ENCODE data around the gene NKX2-4.

Gene NKX2-4

GRCh38 chr20:21393166-21393565 is 4.2 kb downstream of the NKX2-4 start:
- TF ChIP-seq, protein P1, sequence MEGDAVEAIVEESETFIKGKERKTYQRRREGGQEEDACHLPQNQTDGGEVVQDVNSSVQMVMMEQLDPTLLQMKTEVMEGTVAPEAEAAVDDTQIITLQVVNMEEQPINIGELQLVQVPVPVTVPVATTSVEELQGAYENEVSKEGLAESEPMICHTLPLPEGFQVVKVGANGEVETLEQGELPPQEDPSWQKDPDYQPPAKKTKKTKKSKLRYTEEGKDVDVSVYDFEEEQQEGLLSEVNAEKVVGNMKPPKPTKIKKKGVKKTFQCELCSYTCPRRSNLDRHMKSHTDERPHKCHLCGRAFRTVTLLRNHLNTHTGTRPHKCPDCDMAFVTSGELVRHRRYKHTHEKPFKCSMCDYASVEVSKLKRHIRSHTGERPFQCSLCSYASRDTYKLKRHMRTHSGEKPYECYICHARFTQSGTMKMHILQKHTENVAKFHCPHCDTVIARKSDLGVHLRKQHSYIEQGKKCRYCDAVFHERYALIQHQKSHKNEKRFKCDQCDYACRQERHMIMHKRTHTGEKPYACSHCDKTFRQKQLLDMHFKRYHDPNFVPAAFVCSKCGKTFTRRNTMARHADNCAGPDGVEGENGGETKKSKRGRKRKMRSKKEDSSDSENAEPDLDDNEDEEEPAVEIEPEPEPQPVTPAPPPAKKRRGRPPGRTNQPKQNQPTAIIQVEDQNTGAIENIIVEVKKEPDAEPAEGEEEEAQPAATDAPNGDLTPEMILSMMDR (IDR thresholded peaks at IDR 0.05): no peak
- TF ChIP-seq ZFX (IDR thresholded peaks at IDR 0.05; ENCODE audit: borderline replicate concordance): no peak
- no peak overlapping the region for H3K27ac ChIP-seq

DNA sequence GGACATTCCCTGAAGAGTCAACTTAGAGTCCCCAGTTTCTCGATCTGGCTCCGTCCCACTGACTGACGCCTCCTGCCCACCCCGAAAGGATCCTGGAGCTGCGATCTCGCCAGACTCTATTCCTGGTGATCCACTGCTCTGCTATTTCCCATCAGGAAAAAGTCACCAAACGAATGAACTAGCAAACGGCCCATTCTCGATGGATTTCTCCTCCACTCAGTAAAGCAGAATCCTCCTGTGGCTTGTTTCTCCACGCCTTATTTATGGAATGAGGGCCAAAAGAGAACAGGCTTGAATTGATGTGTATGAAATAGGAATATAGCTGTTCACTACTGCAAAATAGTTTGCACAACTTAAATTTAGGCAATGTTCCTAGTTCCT is 5.4 kb downstream of the NKX2-4 start:
- H3K27ac ChIP-seq: no peak overlapping the region
- TF ChIP-seq, protein P1 (IDR thresholded peaks at IDR 0.05): no peak
- TF ChIP-seq ZFX (IDR thresholded peaks at IDR 0.05; ENCODE audit: borderline replicate concordance): no peak

GRCh38 chr20:21391185-21391971 is 5.9 kb downstream of the NKX2-4 start:
- TF ChIP-seq, protein P1 (IDR thresholded peaks at IDR 0.05): no peak
- no peak overlapping the region for H3K27ac ChIP-seq

GRCh38 chr20:21390768-21391167 is 6.6 kb downstream of the NKX2-4 start:
- no peak overlapping the region for H3K27ac ChIP-seq
- TF ChIP-seq, protein P1 (IDR thresholded peaks at IDR 0.05): no peak
- TF ChIP-seq ZFX (IDR thresholded peaks at IDR 0.05; ENCODE audit: borderline replicate concordance): no peak

GRCh38 chr20:21389368-21389767 is 8.0 kb downstream of the NKX2-4 start:
- TF ChIP-seq ZFX (IDR thresholded peaks at IDR 0.05; ENCODE audit: borderline replicate concordance): no peak
- TF ChIP-seq, protein P1 (IDR thresholded peaks at IDR 0.05): no peak
- H3K27ac ChIP-seq: no peak overlapping the region

- H3K27ac ChIP-seq: no peak overlapping the region
- TF ChIP-seq, protein P1 (IDR thresholded peaks at IDR 0.05): no peak
- no peak for TF ChIP-seq ZFX (IDR thresholded peaks at IDR 0.05; ENCODE audit: borderline replicate concordance)
Measured at GRCh38 chr20:21388566-21388965, 8.8 kb downstream of the NKX2-4 start.

DNA sequence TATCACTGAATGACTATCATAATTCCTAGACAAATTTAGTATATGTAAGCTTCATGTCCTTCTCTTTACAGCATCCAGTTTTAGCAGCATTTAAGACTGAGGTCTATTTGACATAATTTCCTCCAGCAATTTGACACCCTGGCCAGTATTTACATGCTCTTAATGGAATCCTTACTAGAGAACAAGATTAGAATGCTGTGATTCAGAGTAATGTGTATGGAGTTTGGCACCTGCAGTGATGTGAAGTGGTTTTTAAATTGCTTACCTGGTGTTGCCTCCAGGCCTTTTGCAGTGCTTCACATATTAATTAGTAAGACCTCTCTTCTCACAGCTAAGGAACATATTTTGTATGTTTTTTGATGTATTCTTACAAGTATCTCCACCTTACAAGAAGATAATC is 9.8 kb downstream of the NKX2-4 start:
- H3K27ac ChIP-seq: no peak overlapping the region
- TF ChIP-seq, protein P1 (IDR thresholded peaks at IDR 0.05): no peak
- no peak for TF ChIP-seq ZFX (IDR thresholded peaks at IDR 0.05; ENCODE audit: borderline replicate concordance)

Data from 22Rv1 (cell line).